Fibroblast of lung (primary cell): ENCODE data around the gene PLEKHA6.

Experiments used
- CTCF ChIP-seq, 2 donors: IDR thresholded peaks in 1 of 2; conservative IDR thresholded peaks in 1 of 2; 1 replicate in 1 of 2; 2 replicates in 1 of 2; pipeline ENCODE4 v1.5.1; 2011 to 2012; ENCODE audit warnings: low read length in 2 of 2, control low read depth in 1 of 2, inconsistent platforms in 1 of 2, low read depth in 1 of 2, mild to moderate bottlenecking in 1 of 2
- EZH2 ChIP-seq: IDR thresholded peaks from 2 replicates; pipeline ENCODE4 v1.5.1; 2012; ENCODE audit warnings: low read length, control low read depth, mild to moderate bottlenecking; ENCODE audit errors: missing control alignments

DNA sequence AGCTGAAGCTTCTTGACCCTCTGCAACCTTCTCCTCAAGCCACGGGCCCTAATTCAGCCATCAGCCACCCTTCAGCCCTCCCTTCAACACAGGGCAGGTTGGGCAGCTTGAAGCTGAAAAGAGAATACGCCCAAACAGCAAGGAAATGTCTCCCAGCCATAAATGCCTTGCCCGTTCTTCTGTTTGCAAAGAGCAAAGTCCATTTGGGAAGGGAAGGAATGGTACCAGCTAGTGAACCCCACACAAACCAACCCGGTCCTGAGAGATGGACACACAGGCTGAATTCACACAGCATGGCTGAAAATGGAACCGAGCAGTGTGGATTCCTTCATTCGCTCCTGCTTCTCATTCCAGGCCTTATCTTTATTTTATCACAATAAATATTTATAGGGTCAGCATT is 11.5 kb downstream of the PLEKHA6 start:
- TF ChIP-seq EZH2 (no peak), CTCF (conservative IDR thresholded peaks at IDR 0.05 in 1 of 2, IDR thresholded peaks at IDR 0.05 in 1 of 2; ENCODE audit: low read depth in 1 of 2, low read length in 2 of 2) (no peak)
